ENCODE data around the gene MAMLD1. TPM values are rescaled to one million over a fixed set of nuclear protein-coding genes. Genes with fewer than 3 reads are reported as not detected.
A peak's percentile ranks its signal among the peaks of the same experiment; 100 is the strongest.

Gene MAMLD1
- total and polyA plus RNA-seq, 5 donors from 2014 or later = 0.14 to 1.7 (median 0.45) TPM

- peaks cover 0 to 1% (median 0%) of the 10 kb centered on the region in 7 donors for H3K9me3 Mint-ChIP-seq
- ATAC-seq (ENCODE audit: low read depth in 2 of 2) (no peak), DNase-seq (no peak)
- H3K4me3 Mint-ChIP-seq = peak overlapping the region in 1 of 4 donors; percentile 43
- H3K4me3 ChIP-seq (ENCODE audit: low read depth, low read length) = no peak overlapping the region
- H3K36me3 Mint-ChIP-seq = no peaks in the 10 kb centered on the region
- H3K4me1 ChIP-seq (ENCODE audit: control insufficient read depth, insufficient read depth, low read length, poor library complexity, severe bottlenecking) = no peaks in the 10 kb centered on the region
- H3K27ac ChIP-seq (ENCODE audit: insufficient read depth, low read length, poor library complexity, severe bottlenecking) = no peak overlapping the region
- H3K27ac Mint-ChIP-seq = no peak overlapping the region
- no peaks in the 10 kb centered on the region for H3K9me3 ChIP-seq (ENCODE audit: control insufficient read depth in 2 of 2, low read length in 2 of 2)
- no peaks in the 10 kb centered on the region for H3K27me3 ChIP-seq (ENCODE audit: control insufficient read depth, insufficient read depth, low read length)
- no peaks in the 10 kb centered on the region for H3K36me3 ChIP-seq (ENCODE audit: control insufficient read depth, insufficient read depth, low read length)
- no peaks in the 10 kb centered on the region for H3K27me3 Mint-ChIP-seq
- no peaks in the 10 kb centered on the region for H3K4me1 Mint-ChIP-seq
Observed at GRCh38 chrX:150465326-150465725, 102.2 kb downstream of the MAMLD1 start.

GRCh38 chrX:150465881-150466775 is 103.0 kb downstream of the MAMLD1 start:
- Mint-ChIP-seq H3K36me3 (no peaks in the 10 kb centered on the region), H3K4me3 (no peak overlapping the region), H3K27me3 (no peaks in the 10 kb centered on the region), H3K9me3 (peaks cover 0 to 1% (median 0%) of the 10 kb centered on the region in 7 donors), H3K27ac (no peak overlapping the region), H3K4me1 (no peaks in the 10 kb centered on the region)
- no peak overlapping the region for H3K4me3 ChIP-seq (ENCODE audit: low read depth, low read length)
- DNase-seq (no peak), ATAC-seq (ENCODE audit: low read depth in 2 of 2) (no peak)
- no peaks in the 10 kb centered on the region for H3K36me3 ChIP-seq (ENCODE audit: control insufficient read depth, insufficient read depth, low read length)
- H3K27me3 ChIP-seq (ENCODE audit: control insufficient read depth, insufficient read depth, low read length) = no peaks in the 10 kb centered on the region
- H3K27ac ChIP-seq (ENCODE audit: insufficient read depth, low read length, poor library complexity, severe bottlenecking) = no peak overlapping the region
- H3K9me3 ChIP-seq (ENCODE audit: control insufficient read depth in 2 of 2, low read length in 2 of 2) = no peaks in the 10 kb centered on the region
- no peaks in the 10 kb centered on the region for H3K4me1 ChIP-seq (ENCODE audit: control insufficient read depth, insufficient read depth, low read length, poor library complexity, severe bottlenecking)

- no peak overlapping the region for H3K4me3 ChIP-seq (ENCODE audit: low read depth, low read length)
- Mint-ChIP-seq H3K27me3 (no peaks in the 10 kb centered on the region), H3K27ac (no peak overlapping the region), H3K9me3 (peaks cover 0 to 1% (median 0%) of the 10 kb centered on the region in 7 donors), H3K4me3 (no peak overlapping the region), H3K4me1 (peaks cover 0 to 10% (median 0%) of the 10 kb centered on the region in 4 donors), H3K36me3 (no peaks in the 10 kb centered on the region)
- no peak for ATAC-seq (ENCODE audit: low read depth in 2 of 2)
- H3K36me3 ChIP-seq (ENCODE audit: control insufficient read depth, insufficient read depth, low read length) = no peaks in the 10 kb centered on the region
- no peaks in the 10 kb centered on the region for H3K9me3 ChIP-seq (ENCODE audit: control insufficient read depth in 2 of 2, low read length in 2 of 2)
- DNase-seq = no peak
- H3K27me3 ChIP-seq (ENCODE audit: control insufficient read depth, insufficient read depth, low read length) = no peaks in the 10 kb centered on the region
- H3K4me1 ChIP-seq (ENCODE audit: control insufficient read depth, insufficient read depth, low read length, poor library complexity, severe bottlenecking) = no peaks in the 10 kb centered on the region
- H3K27ac ChIP-seq (ENCODE audit: insufficient read depth, low read length, poor library complexity, severe bottlenecking) = no peak overlapping the region
Observed at GRCh38 chrX:150472306-150472705, 109.2 kb downstream of the MAMLD1 start.

- H3K36me3 Mint-ChIP-seq = no peaks in the 10 kb centered on the region
- H3K4me3 Mint-ChIP-seq = no peak overlapping the region
- DNase-seq (no peak), ATAC-seq (ENCODE audit: low read depth in 2 of 2) (no peak)
- peaks cover 0 to 1% (median 0%) of the 10 kb centered on the region in 7 donors for H3K9me3 Mint-ChIP-seq
- H3K36me3 ChIP-seq (ENCODE audit: control insufficient read depth, insufficient read depth, low read length) = no peaks in the 10 kb centered on the region
- no peak overlapping the region for H3K27ac ChIP-seq (ENCODE audit: insufficient read depth, low read length, poor library complexity, severe bottlenecking)
- H3K27me3 Mint-ChIP-seq = no peaks in the 10 kb centered on the region
- peaks cover 7% of the 10 kb centered on the region for H3K4me1 ChIP-seq (ENCODE audit: control insufficient read depth, insufficient read depth, low read length, poor library complexity, severe bottlenecking)
- no peaks in the 10 kb centered on the region for H3K27me3 ChIP-seq (ENCODE audit: control insufficient read depth, insufficient read depth, low read length)
- no peak overlapping the region for H3K27ac Mint-ChIP-seq
- H3K4me1 Mint-ChIP-seq = peaks cover 4 to 20% (median 7%) of the 10 kb centered on the region in 4 donors
- H3K9me3 ChIP-seq (ENCODE audit: control insufficient read depth in 2 of 2, low read length in 2 of 2) = no peaks in the 10 kb centered on the region
- H3K4me3 ChIP-seq (ENCODE audit: low read depth, low read length) = no peak overlapping the region
Observed at GRCh38 chrX:150473371-150473770, 110.3 kb downstream of the MAMLD1 start.

- no peaks in the 10 kb centered on the region for H3K9me3 Mint-ChIP-seq
- H3K4me3 Mint-ChIP-seq = no peak overlapping the region
- Histone ChIP-seq H3K36me3 (ENCODE audit: control insufficient read depth, insufficient read depth, low read length) (no peaks in the 10 kb centered on the region), H3K27me3 (ENCODE audit: control insufficient read depth, insufficient read depth, low read length) (no peaks in the 10 kb centered on the region), H3K4me3 (ENCODE audit: low read depth, low read length) (no peak overlapping the region), H3K9me3 (ENCODE audit: control insufficient read depth in 2 of 2, low read length in 2 of 2) (no peaks in the 10 kb centered on the region), H3K4me1 (ENCODE audit: control insufficient read depth, insufficient read depth, low read length, poor library complexity, severe bottlenecking) (peaks cover 20% of the 10 kb centered on the region), H3K27ac (ENCODE audit: insufficient read depth, low read length, poor library complexity, severe bottlenecking) (no peak overlapping the region)
- no peak for DNase-seq
- ATAC-seq (ENCODE audit: low read depth in 2 of 2) = no peak
- H3K27ac Mint-ChIP-seq = no peak overlapping the region
- H3K27me3 Mint-ChIP-seq = no peaks in the 10 kb centered on the region
- peaks cover 10 to 41% (median 21%) of the 10 kb centered on the region in 4 donors for H3K4me1 Mint-ChIP-seq
- H3K36me3 Mint-ChIP-seq = no peaks in the 10 kb centered on the region
Observed at GRCh38 chrX:150475461-150475860, 112.3 kb downstream of the MAMLD1 start.

GRCh38 chrX:150476164-150476699 is 113.1 kb downstream of the MAMLD1 start:
- H3K4me1 ChIP-seq (ENCODE audit: control insufficient read depth, insufficient read depth, low read length, poor library complexity, severe bottlenecking) = peaks cover 25% of the 10 kb centered on the region
- H3K36me3 ChIP-seq (ENCODE audit: control insufficient read depth, insufficient read depth, low read length) = no peaks in the 10 kb centered on the region
- no peak overlapping the region for H3K4me3 Mint-ChIP-seq
- peak overlapping the region in 1 of 3 donors; percentile 28 for H3K27ac Mint-ChIP-seq
- H3K27me3 Mint-ChIP-seq = no peaks in the 10 kb centered on the region
- no peak overlapping the region for H3K27ac ChIP-seq (ENCODE audit: insufficient read depth, low read length, poor library complexity, severe bottlenecking)
- H3K9me3 ChIP-seq (ENCODE audit: control insufficient read depth in 2 of 2, low read length in 2 of 2) = no peaks in the 10 kb centered on the region
- DNase-seq (no peak), ATAC-seq (ENCODE audit: low read depth in 2 of 2) (no peak)
- H3K9me3 Mint-ChIP-seq = no peaks in the 10 kb centered on the region
- H3K27me3 ChIP-seq (ENCODE audit: control insufficient read depth, insufficient read depth, low read length) = no peaks in the 10 kb centered on the region
- no peaks in the 10 kb centered on the region for H3K36me3 Mint-ChIP-seq
- peaks cover 10 to 46% (median 21%) of the 10 kb centered on the region in 4 donors for H3K4me1 Mint-ChIP-seq
- no peak overlapping the region for H3K4me3 ChIP-seq (ENCODE audit: low read depth, low read length)

DNA sequence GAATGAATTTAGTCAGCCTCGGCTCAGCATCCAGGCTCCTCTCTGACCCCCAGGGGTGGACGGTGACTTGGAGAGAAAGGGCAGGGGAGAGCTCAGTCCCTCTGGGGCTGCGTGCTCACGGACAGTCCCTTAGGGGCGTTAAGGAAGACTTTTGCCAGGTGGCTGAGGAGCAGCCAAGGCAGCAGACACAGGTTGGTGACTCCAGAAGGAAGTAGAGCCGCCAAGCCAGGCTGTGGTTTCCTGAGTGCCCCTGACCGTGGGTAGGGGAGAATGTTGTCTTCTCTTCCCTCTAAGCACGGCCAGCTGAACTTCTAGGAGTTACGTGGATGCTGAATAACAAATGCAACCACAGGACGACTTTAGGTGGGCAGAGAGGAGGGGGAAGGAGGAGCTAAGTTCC is 114.3 kb downstream of the MAMLD1 start:
- Histone ChIP-seq H3K9me3 (ENCODE audit: control insufficient read depth in 2 of 2, low read length in 2 of 2) (no peaks in the 10 kb centered on the region), H3K4me3 (ENCODE audit: low read depth, low read length) (no peak overlapping the region), H3K27ac (ENCODE audit: insufficient read depth, low read length, poor library complexity, severe bottlenecking) (no peak overlapping the region), H3K36me3 (ENCODE audit: control insufficient read depth, insufficient read depth, low read length) (no peaks in the 10 kb centered on the region), H3K4me1 (ENCODE audit: control insufficient read depth, insufficient read depth, low read length, poor library complexity, severe bottlenecking) (peaks cover 25% of the 10 kb centered on the region), H3K27me3 (ENCODE audit: control insufficient read depth, insufficient read depth, low read length) (no peaks in the 10 kb centered on the region)
- no peak for ATAC-seq (ENCODE audit: low read depth in 2 of 2)
- H3K27me3 Mint-ChIP-seq = no peaks in the 10 kb centered on the region
- H3K4me3 Mint-ChIP-seq = peak overlapping the region in 2 of 4 donors; percentile 13 to 46
- DNase-seq = no peak
- peaks cover 15 to 51% (median 24%) of the 10 kb centered on the region in 4 donors for H3K4me1 Mint-ChIP-seq
- H3K27ac Mint-ChIP-seq = no peak overlapping the region
- H3K9me3 Mint-ChIP-seq = no peaks in the 10 kb centered on the region
- H3K36me3 Mint-ChIP-seq = no peaks in the 10 kb centered on the region
